ENCODE measurements around the gene WNK1.
"Not testable (repeated sequence)": the region's sequence is repeated elsewhere in the genome, so short reads cannot be mapped to it uniquely, and the experiment has no call there.

DNA sequence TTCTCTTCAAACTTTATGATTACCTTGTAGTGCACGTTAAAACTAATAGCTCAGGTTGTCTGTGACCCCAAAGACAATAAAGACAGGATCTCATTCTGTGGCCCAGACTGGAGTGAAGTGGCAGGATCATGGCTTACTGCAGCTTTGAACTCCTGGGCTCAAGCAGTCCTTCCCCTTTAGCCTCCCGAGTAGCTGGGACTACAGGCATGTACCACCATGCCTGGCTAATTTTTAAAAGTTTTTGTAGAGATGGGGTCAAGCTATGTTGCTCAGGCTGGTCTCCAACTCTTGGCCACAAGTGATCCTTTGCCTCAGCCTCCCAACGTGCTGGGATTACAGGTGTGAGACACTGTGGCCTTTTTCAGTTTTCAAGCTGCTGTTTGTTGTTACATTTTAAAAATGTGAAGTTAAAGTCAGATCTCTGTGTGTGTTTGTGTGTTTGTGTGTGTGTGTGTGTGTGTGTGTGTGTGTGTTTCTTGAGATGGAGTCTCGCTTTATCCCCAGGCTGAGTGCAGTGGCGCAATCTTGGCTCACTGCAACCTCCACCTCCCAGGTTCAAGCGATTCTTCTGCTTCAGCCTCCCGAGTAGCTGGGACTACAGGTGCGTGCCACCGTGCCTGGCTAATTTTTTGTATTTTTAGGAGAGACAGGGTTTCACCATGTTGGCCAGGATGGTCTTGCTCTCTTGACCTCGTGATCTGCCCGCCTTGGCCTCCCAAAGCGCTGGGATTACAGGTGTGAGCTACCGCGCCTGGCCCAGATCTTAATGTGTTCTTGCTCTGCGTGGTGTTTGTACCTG, 23.8 kb downstream of the WNK1 start:
- TF ChIP-seq, protein P1, sequence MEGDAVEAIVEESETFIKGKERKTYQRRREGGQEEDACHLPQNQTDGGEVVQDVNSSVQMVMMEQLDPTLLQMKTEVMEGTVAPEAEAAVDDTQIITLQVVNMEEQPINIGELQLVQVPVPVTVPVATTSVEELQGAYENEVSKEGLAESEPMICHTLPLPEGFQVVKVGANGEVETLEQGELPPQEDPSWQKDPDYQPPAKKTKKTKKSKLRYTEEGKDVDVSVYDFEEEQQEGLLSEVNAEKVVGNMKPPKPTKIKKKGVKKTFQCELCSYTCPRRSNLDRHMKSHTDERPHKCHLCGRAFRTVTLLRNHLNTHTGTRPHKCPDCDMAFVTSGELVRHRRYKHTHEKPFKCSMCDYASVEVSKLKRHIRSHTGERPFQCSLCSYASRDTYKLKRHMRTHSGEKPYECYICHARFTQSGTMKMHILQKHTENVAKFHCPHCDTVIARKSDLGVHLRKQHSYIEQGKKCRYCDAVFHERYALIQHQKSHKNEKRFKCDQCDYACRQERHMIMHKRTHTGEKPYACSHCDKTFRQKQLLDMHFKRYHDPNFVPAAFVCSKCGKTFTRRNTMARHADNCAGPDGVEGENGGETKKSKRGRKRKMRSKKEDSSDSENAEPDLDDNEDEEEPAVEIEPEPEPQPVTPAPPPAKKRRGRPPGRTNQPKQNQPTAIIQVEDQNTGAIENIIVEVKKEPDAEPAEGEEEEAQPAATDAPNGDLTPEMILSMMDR (conservative IDR thresholded peaks at IDR 0.05; ENCODE audit: low read length), result not testable (repeated sequence)
- not testable (repeated sequence) for TF ChIP-seq EZH2phosphoT487 (IDR thresholded peaks at IDR 0.05; ENCODE audit: borderline replicate concordance, low read depth, low read length)
